CD4-positive, alpha-beta T cell treated with Interleukin-12 subunit alpha and Interleukin-12 subunit beta, for 1 hour (primary cell): ENCODE data around the gene CCR3.

ENCODE experiments used
- DNase-seq: peaks from one replicate; pipeline ENCODE4 v3.0.0-alpha.2; 2020

Gene CCR3

GRCh38 chr3:46221938-46222337 lies 20.3 kb upstream of the CCR3 start:
- no peak for DNase-seq

- DNase-seq = no peak
Observed at GRCh38 chr3:46222435-46223161, 19.7 kb upstream of the CCR3 start.

GRCh38 chr3:46228260-46229242 lies 13.7 kb upstream of the CCR3 start:
- no peak for DNase-seq

- no peak for DNase-seq
Observed at GRCh38 chr3:46231323-46231722, 10.9 kb upstream of the CCR3 start.

- no peak for DNase-seq
Observed at GRCh38 chr3:46233194-46233593, 9.1 kb upstream of the CCR3 start.

GRCh38 chr3:46235425-46235824 lies 6.8 kb upstream of the CCR3 start:
- DNase-seq = no peak

- no peak for DNase-seq
Observed at GRCh38 chr3:46236294-46237054, 5.8 kb upstream of the CCR3 start.

GRCh38 chr3:46238386-46238785 lies 3.9 kb upstream of the CCR3 start:
- no peak for DNase-seq

GRCh38 chr3:46239301-46239938 lies 2.8 kb upstream of the CCR3 start:
- DNase-seq = no peak

- DNase-seq = no peak
Observed at GRCh38 chr3:46239952-46240351, 2.3 kb upstream of the CCR3 start.

GRCh38 chr3:46243560-46243959 lies 1.3 kb downstream of the CCR3 start:
- no peak for DNase-seq

- DNase-seq = no peak
Observed at GRCh38 chr3:46245146-46245545, 2.9 kb downstream of the CCR3 start.

GRCh38 chr3:46252980-46253379 lies 10.7 kb downstream of the CCR3 start:
- DNase-seq = no peak

GRCh38 chr3:46258525-46258924 lies 16.3 kb downstream of the CCR3 start:
- DNase-seq = no peak

GRCh38 chr3:46261926-46262594 lies 19.8 kb downstream of the CCR3 start:
- DNase-seq = no peak

- no peak for DNase-seq
Observed at GRCh38 chr3:46264002-46264401, 21.7 kb downstream of the CCR3 start.

GRCh38 chr3:46266598-46266997 lies 24.3 kb downstream of the CCR3 start:
- no peak for DNase-seq

GRCh38 chr3:46269556-46269955 lies 27.3 kb downstream of the CCR3 start:
- peak; percentile 31 for DNase-seq

GRCh38 chr3:46270474-46270873 lies 28.2 kb downstream of the CCR3 start:
- DNase-seq = no peak

GRCh38 chr3:46271209-46271745 lies 29.0 kb downstream of the CCR3 start:
- no peak for DNase-seq

- no peak for DNase-seq
Observed at GRCh38 chr3:46272028-46272451, 29.8 kb downstream of the CCR3 start.
